Duodenal mucosa (tissue), 2 donors: ENCODE results near the gene ANKIB1.

ENCODE experiments used
- H3K27ac ChIP-seq: one replicate; pipeline ENCODE4 v1.7.0; 2013; ENCODE audit warnings: low read depth, low read length
- H3K27me3 ChIP-seq, 2 donors: one replicate each; pipeline ENCODE4 v1.7.0; 2013; ENCODE audit warnings: low read length in 2 of 2, control low read depth in 1 of 2; ENCODE audit not compliant: insufficient read depth in 2 of 2, control insufficient read depth in 1 of 2
- H3K36me3 ChIP-seq, 2 donors: one replicate each; pipeline ENCODE4 v1.7.0; 2013; ENCODE audit warnings: low read length in 2 of 2, control low read depth in 1 of 2; ENCODE audit not compliant: insufficient read depth in 2 of 2, control insufficient read depth in 1 of 2
- H3K4me1 ChIP-seq, 2 donors: one replicate each; pipeline ENCODE4 v1.7.0; 2013; ENCODE audit warnings: low read length in 2 of 2, control low read depth in 1 of 2; ENCODE audit not compliant: insufficient read depth in 2 of 2, control insufficient read depth in 1 of 2
- H3K4me3 ChIP-seq, 2 donors: one replicate each; pipeline ENCODE4 v1.7.0; 2013; ENCODE audit warnings: low read length in 2 of 2, low read depth in 1 of 2
- H3K9ac ChIP-seq, 2 donors: one replicate each; pipeline ENCODE4 v1.7.0; 2013; ENCODE audit warnings: low read length in 2 of 2, low read depth in 1 of 2
- H3K9me3 ChIP-seq, 2 donors: one replicate each; pipeline ENCODE4 v1.7.0; 2013; ENCODE audit warnings: low read length in 2 of 2, control low read depth in 1 of 2; ENCODE audit not compliant: control insufficient read depth in 1 of 2

ANKIB1 gene

GRCh38 chr7:92245487-92246359 is at the start of gene ANKIB1, which contains the start of gene KRIT1:
Gene ANKIB1 (plus strand): TSS chr7:92245974. CDS start chr7:92294979, 49,005 bp downstream.
Gene KRIT1 (minus strand): TSS chr7:92245914. CDS start chr7:92242135, 3,779 bp downstream.
- peak within 1 kb of the TSS; percentile 89 to 96 for H3K9ac ChIP-seq
- no peaks in the 10 kb centered on the region for H3K27me3 ChIP-seq
- peak within 1 kb of the TSS; percentile 88 for H3K27ac ChIP-seq
- peaks cover 28 to 32% of the 10 kb centered on the region in 2 donors for H3K4me1 ChIP-seq
- H3K9me3 ChIP-seq = no peaks in the 10 kb centered on the region
- peak within 1 kb of the TSS; percentile 97 to 99 for H3K4me3 ChIP-seq
- peaks cover 0 to 3% of the 10 kb centered on the region in 2 donors for H3K36me3 ChIP-seq

GRCh38 chr7:92200791-92201190 is 45.0 kb upstream of the ANKIB1 start:
- Histone ChIP-seq H3K36me3 (peaks cover 11 to 41% of the 10 kb centered on the region in 2 donors), H3K27me3 (no peaks in the 10 kb centered on the region), H3K4me1 (no peaks in the 10 kb centered on the region), H3K9me3 (no peaks in the 10 kb centered on the region), H3K4me3 (no peak overlapping the region), H3K27ac (no peak overlapping the region), H3K9ac (no peak overlapping the region)

- Histone ChIP-seq H3K9ac (no peak overlapping the region), H3K27me3 (no peaks in the 10 kb centered on the region), H3K9me3 (peaks cover 0 to 3% of the 10 kb centered on the region in 2 donors), H3K4me3 (no peak overlapping the region), H3K27ac (no peak overlapping the region), H3K36me3 (peaks cover 15 to 51% of the 10 kb centered on the region in 2 donors), H3K4me1 (no peaks in the 10 kb centered on the region)
These were observed 39.8 kb upstream of the ANKIB1 start for GRCh38 chr7:92205987-92206386.

GRCh38 chr7:92206672-92207071 is 39.1 kb upstream of the ANKIB1 start:
- no peak overlapping the region for H3K9ac ChIP-seq
- no peak overlapping the region for H3K27ac ChIP-seq
- no peak overlapping the region for H3K4me3 ChIP-seq
- peaks cover 17 to 58% of the 10 kb centered on the region in 2 donors for H3K36me3 ChIP-seq
- H3K4me1 ChIP-seq = no peaks in the 10 kb centered on the region
- peaks cover 0 to 3% of the 10 kb centered on the region in 2 donors for H3K9me3 ChIP-seq
- H3K27me3 ChIP-seq = no peaks in the 10 kb centered on the region

GRCh38 chr7:92221766-92222165 is 24.0 kb upstream of the ANKIB1 start:
- H3K9me3 ChIP-seq = no peaks in the 10 kb centered on the region
- no peaks in the 10 kb centered on the region for H3K27me3 ChIP-seq
- peaks cover 32 to 65% of the 10 kb centered on the region in 2 donors for H3K36me3 ChIP-seq
- H3K27ac ChIP-seq = no peak overlapping the region
- no peak overlapping the region for H3K4me3 ChIP-seq
- H3K9ac ChIP-seq = no peak overlapping the region
- no peaks in the 10 kb centered on the region for H3K4me1 ChIP-seq

GRCh38 chr7:92226981-92227380 is 18.8 kb upstream of the ANKIB1 start:
- Histone ChIP-seq H3K27me3 (no peaks in the 10 kb centered on the region), H3K9ac (no peak overlapping the region), H3K9me3 (peaks cover 0 to 4% of the 10 kb centered on the region in 2 donors), H3K27ac (no peak overlapping the region), H3K4me3 (no peak overlapping the region), H3K36me3 (peaks cover 32 to 42% of the 10 kb centered on the region in 2 donors), H3K4me1 (no peaks in the 10 kb centered on the region)

GRCh38 chr7:92228100-92228499 is 17.7 kb upstream of the ANKIB1 start:
- Histone ChIP-seq H3K9me3 (peaks cover 0 to 4% of the 10 kb centered on the region in 2 donors), H3K27ac (no peak overlapping the region), H3K4me1 (no peaks in the 10 kb centered on the region), H3K27me3 (no peaks in the 10 kb centered on the region), H3K36me3 (peaks cover 32 to 48% of the 10 kb centered on the region in 2 donors), H3K4me3 (no peak overlapping the region), H3K9ac (no peak overlapping the region)

- Histone ChIP-seq H3K4me1 (no peaks in the 10 kb centered on the region), H3K9me3 (peaks cover 0 to 4% of the 10 kb centered on the region in 2 donors), H3K27ac (no peak overlapping the region), H3K9ac (no peak overlapping the region), H3K4me3 (no peak overlapping the region), H3K36me3 (peaks cover 29 to 51% of the 10 kb centered on the region in 2 donors), H3K27me3 (no peaks in the 10 kb centered on the region)
These were observed 17.0 kb upstream of the ANKIB1 start for GRCh38 chr7:92228742-92229141.

GRCh38 chr7:92230547-92230946 is 15.2 kb upstream of the ANKIB1 start:
- Histone ChIP-seq H3K4me3 (no peak overlapping the region), H3K9me3 (peaks cover 0 to 4% of the 10 kb centered on the region in 2 donors), H3K36me3 (peaks cover 21 to 48% of the 10 kb centered on the region in 2 donors)

GRCh38 chr7:92242972-92243371 is 2.8 kb upstream of the ANKIB1 start:
- H3K27ac ChIP-seq = no peak overlapping the region
- no peak overlapping the region for H3K4me3 ChIP-seq
- H3K36me3 ChIP-seq = peaks cover 0 to 21% of the 10 kb centered on the region in 2 donors
- H3K4me1 ChIP-seq = peaks cover 24 to 27% of the 10 kb centered on the region in 2 donors
- H3K9ac ChIP-seq = no peak overlapping the region
- no peaks in the 10 kb centered on the region for H3K27me3 ChIP-seq
- H3K9me3 ChIP-seq = no peaks in the 10 kb centered on the region

More at GRCh38 chr7:92230547-92230946, 15.2 kb upstream of the ANKIB1 start:
- H3K27me3 ChIP-seq = no peaks in the 10 kb centered on the region
- H3K27ac ChIP-seq = no peak overlapping the region
- no peaks in the 10 kb centered on the region for H3K4me1 ChIP-seq
- no peak overlapping the region for H3K9ac ChIP-seq
